Activated CD8-positive, alpha-beta memory T cell treated with anti-CD3 and anti-CD28 coated beads for 48 hours (primary cell): ENCODE data around the gene TYMS.

Source experiments
- DNase-seq, 3 experiments: peaks; one replicate each; pipeline ENCODE4 v3.0.0-alpha.2; 2020; ENCODE audit warnings: low read depth in 2 of 3, low spot score in 2 of 3

Gene TYMS

GRCh38 chr18:710418-711300 is 53.2 kb downstream of the TYMS start:
- no peak for DNase-seq

GRCh38 chr18:711310-711656 is 53.8 kb downstream of the TYMS start:
- DNase-seq, result peak in 1 of 3 experiments; percentile 18

GRCh38 chr18:711657-712400 is 54.4 kb downstream of the TYMS start:
- DNase-seq, result peak; percentile 40 to 51 (median 50)

GRCh38 chr18:712401-713134 is 55.1 kb downstream of the TYMS start, which contains the start of gene ENOSF1:
TSS of gene ENOSF1 (minus strand) at chr18:712630. CDS start at chr18:712587, 43 bp downstream.
- peak; percentile 82 to 89 (median 83) for DNase-seq

- no peak for DNase-seq
These were observed 55.7 kb downstream of the TYMS start for GRCh38 chr18:713135-713490.

GRCh38 chr18:715626-716025 is 58.2 kb downstream of the TYMS start:
- no peak for DNase-seq

GRCh38 chr18:717003-717402 is 59.5 kb downstream of the TYMS start:
- no peak for DNase-seq
